Measurements from ENCODE around the gene WEE2. TPM values are rescaled to one million over a fixed set of nuclear protein-coding genes. Genes with fewer than 3 reads are reported as not detected.
"Not testable (repeated sequence)": the region's sequence is repeated elsewhere in the genome, so short reads cannot be mapped to it uniquely, and the experiment has no call there.

WEE2 gene
- polyA plus RNA-seq, 4 donors: 0.21 to 0.43 (median 0.31) TPM

- DNase-seq (ENCODE audit: low read depth in 4 of 4, low spot score in 3 of 4): no peak
Observed at GRCh38 chr7:141763797-141764196, 55.6 kb downstream of the WEE2 start, which contains the start of gene TAS2R3. TAS2R3 (plus strand) TSS chr7:141764097; CDS start chr7:141764159, 62 bp downstream.

GRCh38 chr7:141770083-141770583 lies 62.0 kb downstream of the WEE2 start:
- DNase-seq (ENCODE audit: low read depth in 4 of 4, low spot score in 3 of 4): not testable (repeated sequence)

GRCh38 chr7:141776374-141776773 lies 68.2 kb downstream of the WEE2 start, which contains the start of gene TAS2R4:
TAS2R4 (plus strand) TSS chr7:141776674; CDS start chr7:141778489, 1,815 bp downstream.
- DNase-seq (ENCODE audit: low read depth in 4 of 4, low spot score in 3 of 4): no peak

Other genes starting within 250 kb of the WEE2 start
- gene AGK, start 156.9 kb upstream of the WEE2 start, polyA plus RNA-seq (ENCODE audit: insufficient read length in 4 of 4): 10 to 100 TPM; 35.2 to 40.8 (median 39.3) TPM
- 10 to 100 TPM; 24.8 to 30.9 (median 27.7) TPM for gene DENND11, start 6.2 kb upstream of the WEE2 start, polyA plus RNA-seq (ENCODE audit: insufficient read length in 4 of 4)
- 100 to 1,000 TPM; 126 to 157 (median 142) TPM for gene SSBP1, start 30.0 kb downstream of the WEE2 start, polyA plus RNA-seq (ENCODE audit: insufficient read length in 4 of 4)
- gene TAS2R3, start 55.7 kb downstream of the WEE2 start, polyA plus RNA-seq (ENCODE audit: insufficient read length in 4 of 4): under 1 TPM; 0.33 to 0.91 (median 0.42) TPM
- 1 to 10 TPM; 1.2 to 2.4 (median 1.4) TPM for gene TAS2R4, start 68.3 kb downstream of the WEE2 start, polyA plus RNA-seq (ENCODE audit: insufficient read length in 4 of 4)
- gene TAS2R5, start 81.9 kb downstream of the WEE2 start, polyA plus RNA-seq (ENCODE audit: insufficient read length in 4 of 4): 1 to 10 TPM; 1.8 to 4.1 (median 2.1) TPM
- gene PRSS37, start 133.1 kb downstream of the WEE2 start, polyA plus RNA-seq (ENCODE audit: insufficient read length in 4 of 4): under 1 TPM; 0.11 to 0.30 (median 0.18) TPM
- not detected for gene OR9A4, start 208.0 kb downstream of the WEE2 start, polyA plus RNA-seq (ENCODE audit: insufficient read length in 4 of 4)
- under 1 TPM; 0.20 to 0.55 (median 0.41) TPM for gene CLEC5A, start 238.6 kb downstream of the WEE2 start, polyA plus RNA-seq (ENCODE audit: insufficient read length in 4 of 4)

All from right renal pelvis (tissue), 4 donors.